Right kidney (tissue), 1 donor: ENCODE data around the gene CFAP251.
A peak's percentile ranks its signal among the peaks of the same experiment; 100 is the strongest.

ENCODE experiments used
- DNase-seq: peaks from one replicate; pipeline ENCODE4 v3.0.0-alpha.2; 2016

The CFAP251 gene

DNA sequence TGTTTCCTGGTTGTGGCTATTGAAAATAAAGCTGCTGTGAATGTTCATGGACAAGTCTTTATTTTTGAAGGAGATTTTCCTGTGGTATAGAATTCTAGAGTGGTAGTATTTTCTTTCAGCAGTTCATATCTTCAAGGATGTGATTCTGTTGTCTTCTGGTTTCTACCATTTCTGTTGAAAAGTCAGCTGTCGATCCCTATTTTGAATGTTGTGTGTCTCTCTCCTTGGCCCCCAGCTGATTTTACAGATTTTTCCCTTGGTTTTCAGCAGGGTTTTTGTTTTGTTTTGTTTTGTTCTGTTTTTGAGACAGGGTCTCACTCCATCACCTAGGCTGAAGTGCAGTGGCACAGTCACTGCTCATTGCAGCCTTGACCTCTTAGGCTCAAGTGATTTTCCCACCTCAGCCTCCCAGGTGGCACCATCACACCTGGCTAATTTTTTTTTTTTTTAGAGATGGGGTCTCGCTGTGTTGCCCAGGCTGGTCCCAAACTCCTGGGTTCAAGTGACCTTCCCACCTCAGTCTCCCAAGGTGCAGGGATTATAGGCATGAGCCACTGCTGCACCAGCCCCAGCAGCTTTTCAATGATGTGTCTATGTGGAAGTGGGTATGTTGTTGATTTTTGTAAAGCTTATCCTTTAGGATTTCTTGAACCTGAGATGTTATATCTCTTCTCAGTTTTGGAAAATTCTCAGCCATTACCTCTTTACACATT is 28.1 kb downstream of the CFAP251 start:
- no peak for DNase-seq

DNA sequence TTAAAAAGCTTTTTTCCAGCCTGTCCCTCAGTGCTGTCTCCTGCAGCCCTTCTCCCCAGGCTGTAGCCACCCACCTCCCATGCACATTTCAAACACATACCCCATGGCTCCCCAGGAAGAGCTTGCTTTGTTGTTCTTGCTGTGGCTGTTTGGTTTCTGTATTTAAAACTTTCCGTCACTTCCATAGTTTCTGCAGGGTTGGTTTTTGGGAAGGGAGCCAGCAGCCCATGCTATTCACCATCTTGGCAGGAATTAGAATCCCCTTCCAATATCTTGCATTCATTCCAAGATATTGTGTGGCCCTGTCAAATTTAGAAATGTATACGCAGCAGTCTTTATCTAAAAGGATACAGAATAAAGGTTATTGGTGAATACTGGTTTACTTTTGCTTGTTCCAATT is 29.6 kb downstream of the CFAP251 start:
- no peak for DNase-seq

GRCh38 chr12:121949648-121950397 is 31.4 kb downstream of the CFAP251 start:
- DNase-seq: no peak

DNA sequence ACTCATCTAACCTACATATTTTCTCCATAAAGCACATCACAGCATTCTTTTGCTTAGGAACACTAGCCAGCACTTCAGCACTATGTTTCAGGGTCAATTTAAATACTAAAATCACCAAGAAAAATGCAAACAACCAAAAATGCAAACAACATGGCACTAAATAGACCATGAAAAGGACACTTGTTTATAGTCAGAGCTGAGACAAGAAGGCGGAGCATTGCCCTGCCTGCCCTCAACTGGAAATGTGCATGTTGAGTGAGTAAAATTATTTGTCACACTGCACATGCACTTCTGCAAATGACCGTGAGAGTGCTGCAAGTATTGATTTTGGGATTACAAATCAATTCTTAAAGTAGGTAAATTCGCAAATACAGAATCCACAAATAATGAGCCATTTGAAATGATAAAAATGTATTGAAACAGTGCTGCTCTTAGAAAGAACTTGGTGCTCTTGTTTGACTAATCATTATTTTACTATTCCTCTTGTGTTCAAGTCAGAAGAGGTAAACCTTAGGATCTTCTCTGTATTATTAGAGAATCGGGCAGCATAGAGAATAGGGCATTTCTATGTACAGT is 34.8 kb downstream of the CFAP251 start:
- DNase-seq: no peak

GRCh38 chr12:121953695-121954094 is 35.3 kb downstream of the CFAP251 start:
- no peak for DNase-seq

- DNase-seq: no peak
Measured at GRCh38 chr12:121955258-121956237, 37.2 kb downstream of the CFAP251 start.

DNA sequence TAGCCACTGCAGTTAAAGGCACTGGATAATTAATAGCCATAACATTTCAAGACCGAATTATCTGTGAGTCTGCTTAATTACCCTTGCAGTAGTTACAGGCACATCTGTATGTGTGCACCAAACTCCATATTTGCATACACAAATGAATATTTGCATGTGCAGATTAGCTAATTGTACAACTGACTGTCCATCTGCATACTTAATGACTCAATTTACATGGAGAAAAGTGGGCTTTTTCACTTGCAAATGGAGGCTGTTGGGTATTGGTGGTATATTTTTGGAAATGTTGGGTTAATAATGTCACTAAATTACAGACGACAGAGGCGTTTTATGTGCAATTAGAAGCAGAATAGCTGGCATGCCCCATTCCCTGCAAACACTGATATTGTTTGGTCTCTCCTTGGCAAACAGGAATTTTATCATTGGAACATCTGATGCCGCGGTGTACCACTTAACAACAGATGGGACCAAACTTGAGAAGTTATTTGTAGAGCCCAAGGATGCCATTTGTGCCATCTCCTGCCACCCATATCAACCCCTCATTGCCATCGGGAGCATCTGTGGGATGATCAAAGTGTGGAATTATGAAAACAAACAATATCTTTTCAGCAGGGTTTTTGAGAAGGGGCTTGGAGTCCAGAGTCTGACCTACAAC is 39.6 kb downstream of the CFAP251 start:
- no peak for DNase-seq

DNA sequence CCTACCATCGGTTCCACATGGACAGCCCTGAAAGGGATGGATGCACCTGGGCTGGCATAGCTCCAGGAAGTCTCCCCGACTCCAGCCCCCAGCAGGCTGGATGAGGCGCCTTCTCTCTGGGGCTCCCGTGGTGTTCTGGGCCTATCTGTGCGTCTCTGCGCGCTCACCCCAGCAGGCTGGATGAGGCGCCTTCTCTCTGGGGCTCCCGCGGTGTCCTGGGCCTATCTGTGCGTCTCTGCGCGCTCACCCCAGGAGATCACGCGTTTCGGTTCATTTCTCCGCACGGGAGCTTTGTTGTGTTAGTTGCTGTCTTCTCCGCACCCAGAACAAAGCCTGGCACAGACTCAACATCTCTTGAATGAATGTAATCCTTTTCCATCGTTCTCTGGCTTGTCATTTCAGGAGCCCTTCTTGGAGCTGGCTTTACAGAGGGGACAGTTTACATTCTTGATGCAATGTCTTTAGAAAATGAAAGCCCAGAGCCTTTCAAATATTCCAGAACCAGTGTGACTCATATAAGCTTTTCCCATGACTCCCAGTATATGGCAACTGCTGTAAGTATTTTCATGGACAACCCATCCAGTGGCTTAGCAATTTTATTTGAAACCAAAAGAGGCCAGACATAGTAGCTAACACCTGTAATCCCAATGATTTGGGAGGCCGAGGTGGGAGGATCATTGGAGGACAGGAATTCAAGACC is 40.3 kb downstream of the CFAP251 start:
- peak; percentile 41 for DNase-seq

- no peak for DNase-seq
Measured at GRCh38 chr12:121960541-121960940, 42.1 kb downstream of the CFAP251 start.

DNA sequence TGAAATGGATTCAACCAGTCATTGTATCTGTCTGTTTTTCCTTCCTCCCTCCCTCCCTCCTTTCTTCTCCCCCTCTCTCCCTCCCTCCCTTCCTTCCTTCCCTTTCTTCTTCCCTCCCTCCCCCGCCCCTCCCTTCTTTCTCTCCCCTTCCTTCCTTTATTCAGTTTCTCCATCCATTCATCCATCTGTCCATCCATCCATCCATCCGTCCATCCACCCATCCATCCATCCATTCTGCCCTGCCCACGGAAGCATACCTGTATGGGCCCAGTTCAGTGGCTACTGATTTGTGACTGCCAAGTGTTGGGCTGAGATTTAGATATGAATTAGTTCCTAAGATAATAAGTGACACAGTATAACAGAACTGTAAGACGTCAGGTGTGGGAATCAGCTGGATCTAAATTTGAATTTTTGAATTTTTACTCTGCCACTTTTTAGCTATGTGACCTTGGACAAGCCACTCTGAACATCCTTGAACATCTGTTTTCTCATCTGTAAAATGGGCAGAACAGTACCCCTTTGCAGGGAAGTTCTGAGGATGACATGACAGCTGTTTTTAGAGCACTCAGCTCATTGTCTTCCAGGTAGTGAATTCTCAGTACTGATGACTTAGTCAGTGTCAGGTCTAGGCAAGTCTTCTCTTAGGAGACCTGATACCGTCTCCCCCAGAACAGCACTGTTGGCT is 42.9 kb downstream of the CFAP251 start:
- no peak for DNase-seq

DNA sequence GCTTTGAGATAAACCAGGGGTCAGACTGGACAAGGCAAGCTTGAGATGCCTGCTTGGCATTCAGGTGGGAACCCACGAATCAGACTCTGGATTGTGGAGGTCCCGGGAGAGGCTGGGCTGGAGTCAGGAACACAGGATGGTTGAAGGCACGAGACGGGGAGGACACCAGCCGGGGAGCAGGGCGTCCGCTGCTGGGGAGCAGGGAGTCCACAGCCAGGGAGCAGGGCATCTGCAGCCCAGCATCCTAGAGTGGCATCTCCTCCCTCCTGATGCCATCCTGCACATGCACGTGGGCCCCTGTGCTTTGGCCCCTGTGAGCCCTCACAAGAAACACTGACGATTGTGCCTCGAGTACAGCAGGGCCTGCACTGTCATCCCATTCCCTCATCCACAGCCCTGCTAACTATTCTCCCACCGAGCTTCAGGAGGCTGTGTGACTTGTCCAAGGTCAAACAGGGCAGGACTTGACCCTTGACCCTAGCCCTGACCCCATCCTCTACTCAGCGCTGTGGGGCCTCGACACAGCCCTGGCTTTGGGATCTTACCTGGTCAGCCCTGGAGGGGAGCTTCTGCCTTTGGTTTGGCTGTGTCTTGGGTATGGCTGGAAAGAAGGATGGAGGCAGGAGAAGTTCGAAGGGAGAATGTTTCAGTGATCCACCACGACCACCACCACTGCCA is 45.1 kb downstream of the CFAP251 start:
- no peak for DNase-seq

- no peak for DNase-seq
Measured at GRCh38 chr12:121964813-121965643, 46.6 kb downstream of the CFAP251 start.

DNA sequence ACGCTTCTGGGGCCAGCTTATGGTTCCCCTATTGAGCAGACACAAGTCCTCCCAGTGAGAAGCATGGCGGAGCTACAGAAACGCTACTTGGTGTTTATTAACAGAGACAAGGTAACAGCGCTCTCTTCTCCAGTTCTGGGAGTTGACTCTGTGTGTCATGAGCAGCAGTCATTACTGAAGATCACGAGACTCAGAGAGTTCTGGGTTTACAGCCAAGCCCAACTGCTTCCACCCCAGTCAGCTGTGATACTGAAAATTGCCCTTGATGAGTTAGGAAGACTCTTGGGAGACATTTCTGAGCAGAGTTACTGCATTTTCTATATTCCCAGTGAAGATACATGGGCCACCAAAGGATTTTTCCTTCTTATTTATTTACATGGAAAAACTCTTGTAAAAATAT is 48.6 kb downstream of the CFAP251 start:
- no peak for DNase-seq

DNA sequence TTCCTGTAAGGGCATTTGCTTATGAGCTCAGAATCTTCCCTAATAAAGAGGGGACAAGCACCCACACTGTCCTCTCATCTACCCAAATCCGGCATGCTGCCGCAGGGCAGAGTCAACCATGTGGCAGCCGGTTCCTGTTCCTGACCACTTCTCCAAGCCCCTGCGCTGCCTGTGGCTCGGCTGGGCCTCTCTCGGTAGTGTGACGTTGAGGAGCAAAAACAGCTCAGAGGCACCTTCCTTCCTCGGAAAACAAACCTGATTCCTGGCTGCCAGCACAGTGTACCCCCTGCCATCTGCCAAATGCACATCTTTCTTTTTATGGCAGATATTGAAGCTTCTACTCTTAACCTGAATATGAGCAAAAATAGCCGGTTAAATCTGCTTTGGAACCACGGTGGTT is 50.5 kb downstream of the CFAP251 start:
- no peak for DNase-seq

DNA sequence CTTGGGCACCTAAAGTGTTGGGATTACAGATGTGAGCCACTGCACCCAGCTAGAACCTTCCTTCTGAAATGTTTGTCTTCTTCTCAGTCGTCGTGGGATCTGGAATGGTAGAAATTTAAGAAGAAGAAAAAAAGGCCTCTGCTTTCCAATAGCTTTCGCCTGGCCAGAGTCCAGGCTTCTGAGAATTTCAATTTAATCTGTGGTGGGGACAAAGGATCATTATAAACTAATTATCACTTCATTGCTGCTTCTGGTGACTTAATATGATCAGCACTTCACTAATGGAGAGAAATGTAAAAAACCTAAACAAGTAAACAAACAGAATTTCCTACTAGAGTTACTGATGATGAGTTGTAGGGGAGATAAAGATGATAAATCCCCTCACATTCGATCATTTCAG is 51.3 kb downstream of the CFAP251 start:
- DNase-seq: no peak

GRCh38 chr12:121970581-121971300 is 52.3 kb downstream of the CFAP251 start:
- DNase-seq: no peak

DNA sequence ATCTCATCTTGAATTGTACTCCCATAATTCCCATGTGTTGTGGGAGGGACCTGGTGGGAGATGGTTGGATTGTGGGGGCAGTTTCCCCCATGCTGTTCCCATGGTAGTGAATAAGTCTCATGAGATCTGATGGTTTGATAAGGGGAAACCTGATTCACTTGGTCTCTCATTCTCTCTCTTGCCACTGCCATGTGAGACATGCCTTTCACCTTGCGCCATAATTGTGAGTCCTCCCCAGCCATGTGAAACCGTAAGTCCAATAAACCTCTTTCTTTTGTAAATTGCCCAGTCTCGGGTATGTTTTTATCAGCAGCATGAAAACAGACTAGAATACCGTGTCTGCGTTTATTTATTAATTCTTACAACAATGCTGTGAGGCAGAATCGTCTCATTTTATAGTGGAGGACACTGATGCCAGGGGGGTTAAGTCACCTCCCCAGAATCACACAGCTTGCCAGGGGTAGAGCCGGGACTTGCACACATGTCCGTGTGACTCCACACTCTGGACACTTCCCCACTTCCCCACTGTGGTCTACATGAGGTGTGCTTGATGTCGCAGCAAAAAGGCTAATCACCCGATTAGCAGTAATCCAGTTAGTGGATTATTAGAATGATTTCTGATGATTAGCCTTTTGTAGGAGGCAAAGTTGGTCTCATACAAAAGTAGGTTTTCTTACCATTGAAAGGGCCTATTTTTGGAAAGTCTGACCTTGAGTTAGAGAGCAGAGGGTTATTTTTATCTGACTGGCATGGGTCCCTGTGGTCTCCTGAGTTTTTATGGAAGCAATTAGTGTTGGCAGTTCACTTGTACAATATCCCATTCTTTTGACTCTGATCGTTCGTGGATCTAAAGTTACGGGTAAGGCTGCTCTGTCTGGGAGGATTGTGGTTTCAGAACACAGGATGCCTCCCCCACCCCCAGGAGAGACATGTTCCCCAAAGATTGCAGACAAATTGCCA is 55.9 kb downstream of the CFAP251 start:
- no peak for DNase-seq
